ENCODE data around the gene COL5A2.

Gene COL5A2

GRCh38 chr2:189097934-189098333, 81.6 kb downstream of the COL5A2 start:
- no peak for DNase-seq (ENCODE audit: low read depth)

- peak; percentile 42 for DNase-seq (ENCODE audit: low read depth)
Observed at GRCh38 chr2:189096769-189097447, 82.7 kb downstream of the COL5A2 start.

DNA sequence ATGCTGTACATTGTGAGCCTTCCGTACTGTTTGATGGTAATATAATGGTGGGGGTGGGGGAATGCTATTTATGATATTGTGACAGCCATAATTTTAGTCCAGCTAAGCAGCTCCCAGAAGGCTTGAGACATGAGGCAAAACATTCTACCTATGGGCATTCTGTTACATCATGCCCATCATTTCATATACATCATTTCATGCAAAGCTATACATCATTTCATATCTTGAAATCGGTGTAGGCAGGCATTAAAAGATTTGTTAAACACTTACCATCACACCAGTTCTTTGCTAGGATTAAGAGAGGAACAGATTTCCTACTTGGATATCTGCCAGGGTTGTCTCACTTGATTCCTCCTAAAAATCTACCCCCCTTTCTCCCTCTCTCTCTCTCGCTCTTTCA, 84.5 kb downstream of the COL5A2 start:
- no peak for DNase-seq (ENCODE audit: low read depth)

DNA sequence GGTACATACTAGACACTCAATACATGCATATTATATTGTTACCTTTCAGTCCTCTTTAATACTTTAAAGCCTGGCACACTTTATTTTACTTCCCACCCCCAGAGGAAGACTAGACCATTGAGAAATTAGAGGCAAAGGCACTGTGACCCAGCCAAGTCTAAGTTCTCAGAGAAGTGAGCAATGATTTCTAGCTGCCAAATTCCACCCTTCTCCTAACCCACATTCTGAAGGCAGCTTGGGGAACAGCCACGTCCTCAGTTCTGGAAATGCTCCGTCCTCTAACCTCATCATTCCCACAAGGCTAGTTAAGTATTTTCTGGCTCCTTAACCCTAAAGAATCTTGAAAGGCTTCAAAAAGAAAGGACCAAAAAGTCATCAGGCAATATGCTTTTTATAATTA, 86.6 kb downstream of the COL5A2 start:
- peak; percentile 80 for DNase-seq (ENCODE audit: low read depth)

DNA sequence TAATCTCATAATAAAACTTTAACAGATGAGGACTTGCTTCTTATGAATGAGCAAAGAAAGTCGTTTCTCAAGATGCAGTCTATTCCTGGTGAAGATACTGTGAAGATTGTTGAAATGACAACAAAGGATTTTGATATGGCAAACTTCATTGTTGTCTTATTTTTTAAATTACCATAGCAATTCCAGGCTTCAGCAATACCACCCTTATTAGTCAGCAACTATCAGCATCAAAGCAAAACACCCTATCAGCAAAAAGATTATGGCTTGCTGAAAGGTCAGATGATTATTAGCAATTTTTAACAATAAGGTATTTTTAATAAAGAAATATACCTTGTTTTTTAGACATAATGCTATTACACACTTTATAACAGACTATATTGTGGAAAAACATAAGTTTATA, 88.3 kb downstream of the COL5A2 start:
- no peak for DNase-seq (ENCODE audit: low read depth)

DNA sequence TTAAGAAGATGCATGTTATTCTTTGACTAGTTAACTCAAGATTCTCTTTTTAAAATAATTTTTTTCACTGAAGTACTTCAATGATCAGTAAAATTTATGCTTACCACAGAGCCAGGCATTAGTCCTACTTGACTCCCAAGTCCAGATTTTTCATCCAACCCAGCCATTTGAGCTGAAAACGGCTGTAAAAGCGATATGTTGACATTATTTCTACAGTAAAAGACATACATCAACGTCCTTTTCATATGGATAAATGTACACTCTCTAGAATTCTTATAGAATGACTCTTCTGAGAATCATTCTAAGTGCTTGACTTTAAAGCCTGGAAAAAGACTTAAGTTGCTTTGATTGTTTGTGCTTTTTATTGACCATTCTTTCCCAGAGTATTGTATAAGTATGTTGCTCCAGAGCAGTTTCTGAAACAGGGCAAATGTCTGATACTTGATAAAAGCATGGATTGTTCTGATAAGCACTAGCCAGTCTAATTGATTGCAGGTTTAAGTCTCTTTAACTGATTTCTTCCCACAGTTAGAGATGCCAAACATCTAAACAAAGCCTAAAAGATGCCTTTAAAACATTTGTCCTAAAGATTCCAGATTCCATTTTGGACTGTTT, 90.9 kb downstream of the COL5A2 start:
- DNase-seq (ENCODE audit: low read depth): no peak

DNA sequence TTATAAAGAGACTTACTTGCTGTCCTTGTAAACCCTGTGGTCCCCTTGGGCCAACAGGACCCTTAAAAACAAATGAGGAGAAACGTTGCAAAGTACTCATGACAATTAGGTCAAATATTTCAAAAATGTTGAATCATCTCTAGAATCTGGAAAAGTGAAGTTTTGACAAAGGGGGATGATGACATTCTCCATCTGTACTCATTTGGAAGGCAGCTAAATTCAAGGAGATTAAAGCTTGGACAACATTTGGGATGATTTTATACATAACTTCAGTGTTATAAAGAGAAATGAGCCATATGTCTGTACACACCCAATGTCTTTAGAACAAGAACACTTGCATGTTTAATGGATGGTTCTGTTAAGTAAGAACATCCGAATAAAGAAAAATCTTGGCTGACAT, 92.9 kb downstream of the COL5A2 start:
- peak; percentile 67 for DNase-seq (ENCODE audit: low read depth)

DNA sequence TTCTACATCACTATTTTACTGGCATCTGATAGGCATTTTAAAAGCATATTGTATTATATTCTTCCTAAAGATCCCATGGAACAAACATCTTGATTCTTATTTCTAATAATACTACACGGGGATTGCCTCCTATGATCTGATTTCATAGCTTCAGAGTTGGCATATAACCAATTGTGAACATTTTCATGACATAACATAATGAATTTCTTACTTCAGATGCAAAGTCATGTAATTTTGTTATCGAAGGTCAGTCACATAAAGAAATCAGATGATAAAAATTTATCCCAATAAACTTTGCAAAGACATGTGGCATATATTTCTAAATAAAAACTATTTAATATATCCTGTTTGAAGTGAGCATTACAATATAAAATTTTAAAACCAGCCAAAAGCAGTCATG, 93.3 kb downstream of the COL5A2 start:
- no peak for DNase-seq (ENCODE audit: low read depth)

- no peak for DNase-seq (ENCODE audit: low read depth)
Observed at GRCh38 chr2:189083606-189084005, 96.0 kb downstream of the COL5A2 start.

GRCh38 chr2:189083106-189083505, 96.5 kb downstream of the COL5A2 start:
- no peak for DNase-seq (ENCODE audit: low read depth)

DNA sequence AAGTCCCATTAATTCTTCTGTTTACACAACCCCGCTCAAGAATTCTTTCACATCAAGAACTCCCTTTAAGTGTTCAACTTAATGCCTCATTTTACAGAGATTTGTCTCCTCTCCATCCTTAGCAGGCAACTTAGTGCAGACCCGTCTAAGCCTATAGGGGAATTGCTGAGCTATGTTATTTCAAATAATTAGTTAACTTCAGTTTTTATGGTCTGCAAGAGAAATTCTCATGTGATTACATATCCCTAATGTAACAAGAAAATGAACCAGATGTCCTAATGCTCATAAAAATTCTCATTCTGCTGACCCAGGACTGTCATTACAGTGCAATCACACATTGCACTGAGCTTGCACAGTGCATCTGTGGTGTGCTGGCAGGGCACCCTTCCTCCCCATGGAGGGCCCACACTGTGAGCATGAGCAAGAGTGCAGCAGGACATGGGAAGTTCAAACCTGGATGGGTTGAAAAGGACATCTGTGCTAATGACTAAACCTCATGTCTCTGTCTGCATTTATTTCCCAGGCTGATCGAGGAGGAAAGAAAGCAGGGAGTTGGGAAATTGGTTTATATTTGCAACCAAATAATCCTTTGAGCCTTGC, 97.1 kb downstream of the COL5A2 start:
- peak; percentile 90 for DNase-seq (ENCODE audit: low read depth)

GRCh38 chr2:189076572-189076971, 103.0 kb downstream of the COL5A2 start:
- DNase-seq (ENCODE audit: low read depth): no peak

DNA sequence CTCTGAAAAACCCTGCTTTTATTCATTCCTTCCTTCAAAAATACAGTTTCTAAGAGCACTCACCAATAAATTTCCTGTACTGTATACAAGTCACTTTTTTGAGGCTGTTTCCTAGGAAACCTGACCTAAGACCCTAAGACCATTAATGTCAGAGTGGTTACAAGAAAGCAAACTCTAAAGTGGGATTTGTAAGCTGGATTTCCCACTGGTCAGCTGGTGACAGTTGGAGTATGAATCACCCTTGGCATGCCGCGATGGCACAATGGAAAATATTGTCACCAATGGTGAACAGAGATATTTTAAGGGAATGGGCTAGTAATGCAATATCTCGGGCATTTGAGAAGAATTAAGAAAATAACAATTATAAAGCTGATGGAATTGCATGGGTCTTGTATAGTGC, 103.4 kb downstream of the COL5A2 start:
- no peak for DNase-seq (ENCODE audit: low read depth)

GRCh38 chr2:189074506-189074905, 105.1 kb downstream of the COL5A2 start:
- DNase-seq (ENCODE audit: low read depth): no peak

GRCh38 chr2:189072036-189072435, 107.5 kb downstream of the COL5A2 start:
- no peak for DNase-seq (ENCODE audit: low read depth)

GRCh38 chr2:189069855-189070619, 109.5 kb downstream of the COL5A2 start:
- DNase-seq (ENCODE audit: low read depth): no peak

- no peak for DNase-seq (ENCODE audit: low read depth)
Observed at GRCh38 chr2:189066037-189066436, 113.5 kb downstream of the COL5A2 start.

DNA sequence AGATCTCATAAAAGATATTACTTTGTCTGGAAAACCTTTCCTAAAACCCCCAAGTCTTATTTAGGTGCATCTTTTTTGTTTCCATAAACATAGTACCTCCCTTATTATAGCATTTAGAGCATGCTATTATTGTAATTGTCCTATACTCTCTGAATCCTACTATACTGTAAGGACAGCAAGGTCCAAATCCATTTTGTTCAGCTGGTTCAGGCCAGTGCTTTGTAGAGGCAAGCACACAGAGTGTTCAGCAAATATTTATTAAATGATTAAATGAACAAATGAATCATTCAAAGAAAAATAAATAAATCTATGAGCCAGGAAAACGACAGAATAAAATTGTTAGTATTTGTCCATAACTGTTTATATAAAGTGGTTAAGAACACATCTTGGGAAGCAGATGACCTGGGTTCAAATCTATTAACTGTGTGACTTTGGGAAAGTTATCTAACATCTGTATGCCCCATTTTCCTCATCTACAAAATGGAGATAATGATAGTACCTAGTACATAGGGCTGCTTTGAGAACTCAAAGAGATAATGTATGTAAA, 119.4 kb downstream of the COL5A2 start:
- DNase-seq (ENCODE audit: low read depth): no peak

GRCh38 chr2:189057316-189057715, 122.2 kb downstream of the COL5A2 start:
- DNase-seq (ENCODE audit: low read depth): no peak

DNA sequence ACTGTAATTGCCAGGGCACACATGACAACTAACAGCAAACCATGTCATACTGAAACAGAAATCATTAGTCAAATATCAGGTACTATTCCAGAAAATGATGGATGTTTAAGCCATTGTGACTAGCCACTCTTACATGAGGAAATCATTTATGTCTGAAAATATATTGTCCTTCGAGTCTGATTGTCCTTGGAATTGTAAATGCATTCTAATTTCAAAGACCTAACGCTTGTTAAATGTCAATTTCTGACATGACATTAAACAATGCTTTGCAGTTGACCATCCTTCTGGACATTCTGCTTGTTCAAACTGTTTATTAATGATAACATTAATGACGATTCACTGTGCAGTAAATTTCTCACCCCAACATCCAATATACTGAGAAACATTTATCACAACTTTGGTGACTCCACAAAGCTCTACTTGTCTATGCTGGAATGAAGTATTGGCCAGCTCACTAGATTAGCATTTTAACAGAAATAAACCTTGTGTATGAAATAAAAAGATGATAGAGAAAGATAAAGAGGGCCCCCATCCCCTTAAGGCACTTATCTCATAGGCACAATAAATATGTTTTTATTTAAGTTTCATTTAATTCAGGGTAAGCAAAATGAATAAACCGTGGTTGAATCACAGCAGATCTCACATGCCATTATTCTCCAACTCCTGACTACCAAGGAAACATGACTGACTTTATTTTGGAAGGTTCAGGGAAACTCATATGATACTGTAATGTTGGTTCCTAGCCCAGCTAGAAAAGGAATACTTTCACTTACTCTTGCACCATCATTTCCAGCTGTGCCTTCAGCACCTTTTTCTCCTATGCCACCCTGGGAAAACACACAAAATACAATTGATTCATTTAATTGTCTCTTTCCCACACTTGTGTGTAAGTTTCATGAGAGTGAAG, 123.1 kb downstream of the COL5A2 start:
- DNase-seq (ENCODE audit: low read depth): no peak

- DNase-seq (ENCODE audit: low read depth): no peak
Observed at GRCh38 chr2:189050165-189050712, 129.3 kb downstream of the COL5A2 start.

Measured in GM04504 (cell line).